Panc1 (cell line): ENCODE measurements around the gene LSM10. TPM values are rescaled to one million over a fixed set of nuclear protein-coding genes. Genes with fewer than 3 reads are reported as not detected.

Source experiments
- total RNA-seq: library from RNA; stranded (reverse); gene quantifications from one replicate; pipeline ENCODE4 v1.2.1, GENCODE V29; 2021; ENCODE audit not compliant: unreplicated experiment

LSM10 gene
- total RNA-seq, 1 experiment from 2014 or later = 53.7 TPM

Other genes starting within 250 kb of the LSM10 start
- gene TRAPPC3, start 248.4 kb downstream of the LSM10 start, total RNA-seq = 98.7 TPM
- gene MAP7D1, start 241.7 kb downstream of the LSM10 start, total RNA-seq = 212 TPM
- 114 TPM for gene THRAP3, start 173.5 kb downstream of the LSM10 start, total RNA-seq
- gene SH3D21, start 91.5 kb downstream of the LSM10 start, total RNA-seq = 18.9 TPM
- 79.0 TPM for gene EVA1B, start 74.3 kb downstream of the LSM10 start, total RNA-seq
- 49.6 TPM for gene STK40, start 12.0 kb downstream of the LSM10 start, total RNA-seq
- 5.5 TPM for gene OSCP1, start 52.5 kb upstream of the LSM10 start, total RNA-seq
- 113 TPM for gene MRPS15, start 66.5 kb upstream of the LSM10 start, total RNA-seq
- 0.31 TPM for gene CSF3R, start 85.0 kb upstream of the LSM10 start, total RNA-seq